ENCODE measurements around the gene ZFP57. TPM values are rescaled to one million over a fixed set of nuclear protein-coding genes. Genes with fewer than 3 reads are reported as not detected.
"Not testable (repeated sequence)": the region's sequence is repeated elsewhere in the genome, so short reads cannot be mapped to it uniquely, and the experiment has no call there.

Gene ZFP57
- total and polyA plus RNA-seq, 10 of the 15 experiments (the other 5 are each of a cell fraction or from before 2014, with no cell fraction given), result not detected

- ChIA-PET CTCF (interaction anchor here (0.6 to 4.6 kb wide), 2 partner anchors 13 to 102 kb away, joined by 3 to 113 read pairs; no protein-coding TSS in a partner anchor), SMC1A (ENCODE audit: uncharacterized antibody, unreplicated experiment) (interaction anchor here (2.6 kb wide), 1 partner anchor 9 kb away, joined by 9 read pairs; no protein-coding TSS in a partner anchor), RAD21 (ENCODE audit: unreplicated experiment) (no interaction called here), POLR2A (interaction anchor here (0.5 kb wide), 1 partner anchor 30 kb away, joined by 4 read pairs; no protein-coding TSS in a partner anchor)
- intact Hi-C loops (cut with micrococcal nuclease; ENCODE audit: unreplicated experiment), result no loop called here
- TF ChIP-seq ZBED1 (IDR thresholded peaks at IDR 0.05; ENCODE audit: borderline replicate concordance), result no peak
- ATAC-seq (no peak), DNase-seq (ENCODE audit: low read depth, low spot score) (no peak), FAIRE-seq (no peak)
- Histone ChIP-seq H3K9ac (ENCODE audit: control insufficient read depth, insufficient read depth, low read length) (no peak overlapping the region), H3K4me3 (no peak overlapping the region), H3K27me3 (replicated peaks in 1 of 2; ENCODE audit: control insufficient read depth in 2 of 2, insufficient read depth in 2 of 2, low read length in 1 of 2) (no peaks in the 10 kb centered on the region), H3K4me1 (ENCODE audit: control insufficient read depth, insufficient read depth, low read length) (0 out of 2 replicates have a peak, but pooled peaks cover 2% of the 10 kb centered on the region), H3K79me2 (ENCODE audit: control insufficient read depth, insufficient read depth, low read length) (no peaks in the 10 kb centered on the region), H2AFZ (ENCODE audit: control insufficient read depth, low read depth, low read length) (no peak overlapping the region), H3K4me2 (ENCODE audit: control insufficient read depth, insufficient read depth) (no peak overlapping the region), H4K20me1 (ENCODE audit: control insufficient read depth, insufficient read depth) (no peaks in the 10 kb centered on the region), H3K9me3 (replicated peaks; ENCODE audit: control insufficient read depth, insufficient read depth, low read length) (no peaks in the 10 kb centered on the region), H3K27ac (ENCODE audit: control insufficient read depth, insufficient read depth) (no peak overlapping the region), H3K36me3 (ENCODE audit: control insufficient read depth in 2 of 2, insufficient read depth in 2 of 2, low read length in 1 of 2) (no peaks in the 10 kb centered on the region)
- WGBS (ENCODE audit: insufficient coverage, insufficient replicate concordance, low lambda C conversion rate, missing lambda C conversion rate), result 41% methylated on average over 5 of the region's 5 CpGs
- in situ Hi-C loops (cut with MboI), result no loop called here
- BruUV-seq (replicated peaks), result no TSS peak
Observed at GRCh38 chr6:29663300-29664042, 17.5 kb downstream of the ZFP57 start.

GRCh38 chr6:29661502-29662141 lies 19.3 kb downstream of the ZFP57 start:
- H3K9ac ChIP-seq (ENCODE audit: control insufficient read depth, insufficient read depth, low read length); H3K27me3 ChIP-seq (replicated peaks in 1 of 2; ENCODE audit: control insufficient read depth in 2 of 2, insufficient read depth in 2 of 2, low read length in 1 of 2); H3K79me2 ChIP-seq (ENCODE audit: control insufficient read depth, insufficient read depth, low read length); H3K36me3 ChIP-seq (ENCODE audit: control insufficient read depth in 2 of 2, insufficient read depth in 2 of 2, low read length in 1 of 2); intact Hi-C loops (cut with micrococcal nuclease; ENCODE audit: unreplicated experiment); POLR2A ChIA-PET; H3K4me2 ChIP-seq (ENCODE audit: control insufficient read depth, insufficient read depth); H2AFZ ChIP-seq (ENCODE audit: control insufficient read depth, low read depth, low read length); H4K20me1 ChIP-seq (ENCODE audit: control insufficient read depth, insufficient read depth); FAIRE-seq; in situ Hi-C loops (cut with MboI); H3K9me3 ChIP-seq (replicated peaks; ENCODE audit: control insufficient read depth, insufficient read depth, low read length); H3K4me1 ChIP-seq (ENCODE audit: control insufficient read depth, insufficient read depth, low read length); H3K27ac ChIP-seq (ENCODE audit: control insufficient read depth, insufficient read depth); DNase-seq (ENCODE audit: low read depth, low spot score); BruUV-seq (replicated peaks); H3K4me3 ChIP-seq; RAD21 ChIA-PET (ENCODE audit: unreplicated experiment); ATAC-seq: not testable (repeated sequence)
- 71% methylated on average over 13 of the region's 14 CpGs for WGBS (ENCODE audit: insufficient coverage, insufficient replicate concordance, low lambda C conversion rate, missing lambda C conversion rate)
- CTCF ChIA-PET, result interaction anchor here (0.6 to 1.9 kb wide), 2 partner anchors 11 to 72 kb away, joined by 3 to 12 read pairs; no protein-coding TSS in a partner anchor
- SMC1A ChIA-PET (ENCODE audit: uncharacterized antibody, unreplicated experiment), result interaction anchor here (0.7 kb wide), 1 partner anchor 11 kb away, joined by 4 read pairs; no protein-coding TSS in a partner anchor
